HG02884 (cell line): ENCODE measurements around the gene HID1.

ENCODE experiments used
- ATAC-seq: cut with Tn5 transposase; IDR thresholded peaks from one replicate; pipeline ENCODE4 v1.9.1; 2021; ENCODE audit warnings: mild to moderate bottlenecking, moderate library complexity; ENCODE audit not compliant: unreplicated experiment

The HID1 gene

GRCh38 chr17:74950207-74950606 is 22.4 kb downstream of the HID1 start:
- ATAC-seq, result no peak

- no peak for ATAC-seq
These were observed 23.0 kb downstream of the HID1 start for GRCh38 chr17:74949455-74950115.

- no peak for ATAC-seq
These were observed 25.4 kb downstream of the HID1 start for GRCh38 chr17:74947041-74947754.

GRCh38 chr17:74946641-74947040 is 25.9 kb downstream of the HID1 start:
- ATAC-seq, result no peak

GRCh38 chr17:74945543-74945942 is 27.0 kb downstream of the HID1 start:
- ATAC-seq, result no peak

- ATAC-seq, result no peak
These were observed 28.6 kb downstream of the HID1 start for GRCh38 chr17:74943808-74944522.

- ATAC-seq, result no peak
These were observed 31.3 kb downstream of the HID1 start for GRCh38 chr17:74941128-74941725.

GRCh38 chr17:74939534-74939933 is 33.0 kb downstream of the HID1 start:
- ATAC-seq, result no peak

GRCh38 chr17:74938194-74938950 is 34.2 kb downstream of the HID1 start:
- no peak for ATAC-seq

- ATAC-seq, result no peak
These were observed 35.2 kb downstream of the HID1 start for GRCh38 chr17:74937064-74938051.

- ATAC-seq, result no peak
These were observed 36.1 kb downstream of the HID1 start for GRCh38 chr17:74936470-74936799.

GRCh38 chr17:74935585-74936469 is 36.7 kb downstream of the HID1 start, which contains the start of gene OTOP3:
Gene OTOP3, plus strand, starts transcription at chr17:74935898. Its CDS starts 24 bp downstream, at chr17:74935922.
- no peak for ATAC-seq

- no peak for ATAC-seq
These were observed 37.5 kb downstream of the HID1 start for GRCh38 chr17:74935048-74935447.

GRCh38 chr17:74930535-74931036 is 42.0 kb downstream of the HID1 start:
- ATAC-seq, result no peak

- no peak for ATAC-seq
These were observed 43.8 kb downstream of the HID1 start for GRCh38 chr17:74928786-74929185.

- no peak for ATAC-seq
These were observed 47.3 kb downstream of the HID1 start for GRCh38 chr17:74925242-74925641.

- ATAC-seq, result no peak
These were observed 48.2 kb downstream of the HID1 start, which contains the start of gene OTOP2 for GRCh38 chr17:74924250-74924948. Gene OTOP2, plus strand, starts transcription at chr17:74924273. Its CDS starts 360 bp downstream, at chr17:74924633.
